ENCODE results near the gene MAX. TPM values are rescaled to one million over a fixed set of nuclear protein-coding genes. Genes with fewer than 3 reads are reported as not detected.
"Not testable (repeated sequence)": the region's sequence is repeated elsewhere in the genome, so short reads cannot be mapped to it uniquely, and the experiment has no call there.

Gene MAX
- total RNA-seq, 2 donors from 2014 or later, result 44.3 to 49.0 TPM

GRCh38 chr14:65092349-65092748 is 10.0 kb downstream of the MAX start:
- no peaks in the 10 kb centered on the region for H3K27me3 Mint-ChIP-seq (ENCODE audit: insufficient read depth)
- Histone ChIP-seq H3K36me3 (ENCODE audit: control insufficient read depth, insufficient read depth, low read length) (peaks cover 91% of the 10 kb centered on the region), H3K9me3 (ENCODE audit: control insufficient read depth, low read length) (peaks cover 28% of the 10 kb centered on the region), H3K27me3 (ENCODE audit: control insufficient read depth, insufficient read depth, low read length, poor library complexity, severe bottlenecking) (no peaks in the 10 kb centered on the region), H3K27ac (ENCODE audit: low read depth, low read length) (no peak overlapping the region), H3K4me3 (ENCODE audit: low read length) (no peak overlapping the region), H3K9ac (ENCODE audit: extremely low read depth, low read length, poor library complexity, severe bottlenecking) (no peak overlapping the region), H3K4me1 (ENCODE audit: control insufficient read depth, insufficient read depth, low read length) (no peaks in the 10 kb centered on the region)
- peaks cover 21% of the 10 kb centered on the region for H3K9me3 Mint-ChIP-seq
- H3K4me1 Mint-ChIP-seq, result peaks cover 14% of the 10 kb centered on the region
- H3K36me3 Mint-ChIP-seq (ENCODE audit: low read depth), result peaks cover 66% of the 10 kb centered on the region
- H3K27ac Mint-ChIP-seq, result no peak overlapping the region
- DNase-seq, result no peak
- WGBS, 2 experiments (ENCODE audit: insufficient coverage in 1 of 2, insufficient read length in 1 of 2), result 98% methylated on average over 2 of the region's 2 CpGs; no CpG with 5 or more reads in 1 of the 2 experiments
- TF ChIP-seq CTCF (conservative IDR thresholded peaks at IDR 0.05), result no peak
- H3K4me3 Mint-ChIP-seq, result no peak overlapping the region

- H3K27me3 Mint-ChIP-seq (ENCODE audit: insufficient read depth); H3K27ac ChIP-seq (ENCODE audit: low read depth, low read length); H3K4me1 Mint-ChIP-seq; DNase-seq; H3K27ac Mint-ChIP-seq; H3K9ac ChIP-seq (ENCODE audit: extremely low read depth, low read length, poor library complexity, severe bottlenecking); H3K27me3 ChIP-seq (ENCODE audit: control insufficient read depth, insufficient read depth, low read length, poor library complexity, severe bottlenecking); H3K4me1 ChIP-seq (ENCODE audit: control insufficient read depth, insufficient read depth, low read length); H3K4me3 Mint-ChIP-seq: not testable (repeated sequence)
- H3K36me3 Mint-ChIP-seq (ENCODE audit: low read depth), result peaks cover 79% of the 10 kb centered on the region
- H3K36me3 ChIP-seq (ENCODE audit: control insufficient read depth, insufficient read depth, low read length), result peaks cover 97% of the 10 kb centered on the region
- peak overlapping the region; percentile 70 for H3K4me3 ChIP-seq (ENCODE audit: low read length)
- H3K9me3 ChIP-seq (ENCODE audit: control insufficient read depth, low read length), result peaks cover 50% of the 10 kb centered on the region
- peaks cover 43% of the 10 kb centered on the region for H3K9me3 Mint-ChIP-seq
- 86 to 88% methylated on average over 8 of the region's 8 CpGs for WGBS, 2 experiments (ENCODE audit: insufficient coverage in 1 of 2, insufficient read length in 1 of 2)
These were observed 14.5 kb downstream of the MAX start for GRCh38 chr14:65087835-65088234.

- H3K27me3 ChIP-seq (ENCODE audit: control insufficient read depth, insufficient read depth, low read length, poor library complexity, severe bottlenecking); H3K27ac Mint-ChIP-seq; H3K27ac ChIP-seq (ENCODE audit: low read depth, low read length); H3K4me1 ChIP-seq (ENCODE audit: control insufficient read depth, insufficient read depth, low read length); H3K27me3 Mint-ChIP-seq (ENCODE audit: insufficient read depth); H3K9ac ChIP-seq (ENCODE audit: extremely low read depth, low read length, poor library complexity, severe bottlenecking); DNase-seq; H3K4me1 Mint-ChIP-seq; H3K4me3 Mint-ChIP-seq: not testable (repeated sequence)
- Histone ChIP-seq H3K36me3 (ENCODE audit: control insufficient read depth, insufficient read depth, low read length) (peaks cover 97% of the 10 kb centered on the region), H3K4me3 (ENCODE audit: low read length) (peak overlapping the region; percentile 70), H3K9me3 (ENCODE audit: control insufficient read depth, low read length) (peaks cover 59% of the 10 kb centered on the region)
- H3K36me3 Mint-ChIP-seq (ENCODE audit: low read depth), result peaks cover 82% of the 10 kb centered on the region
- H3K9me3 Mint-ChIP-seq, result peaks cover 43% of the 10 kb centered on the region
- WGBS, 2 experiments (ENCODE audit: insufficient coverage in 1 of 2, insufficient read length in 1 of 2), result 89 to 100% methylated on average over 4 of the region's 4 CpGs
These were observed 15.6 kb downstream of the MAX start for GRCh38 chr14:65086686-65087085.

- no peaks in the 10 kb centered on the region for H3K4me1 ChIP-seq (ENCODE audit: control insufficient read depth, insufficient read depth, low read length)
- H3K9me3 ChIP-seq (ENCODE audit: control insufficient read depth, low read length), result peaks cover 70% of the 10 kb centered on the region
- H3K36me3 Mint-ChIP-seq (ENCODE audit: low read depth), result peaks cover 86% of the 10 kb centered on the region
- H3K9me3 Mint-ChIP-seq, result peaks cover 41% of the 10 kb centered on the region
- no peak overlapping the region for H3K27ac Mint-ChIP-seq
- no peak for TF ChIP-seq CTCF (conservative IDR thresholded peaks at IDR 0.05)
- H3K4me3 ChIP-seq (ENCODE audit: low read length), result peak overlapping the region; percentile 43
- 86 to 91% methylated on average over 4 to 6 of the region's 6 CpGs for WGBS, 2 experiments (ENCODE audit: insufficient coverage in 1 of 2, insufficient read length in 1 of 2)
- H3K36me3 ChIP-seq (ENCODE audit: control insufficient read depth, insufficient read depth, low read length), result peaks cover 94% of the 10 kb centered on the region
- no peak overlapping the region for H3K27ac ChIP-seq (ENCODE audit: low read depth, low read length)
- H3K4me3 Mint-ChIP-seq, result no peak overlapping the region
- H3K9ac ChIP-seq (ENCODE audit: extremely low read depth, low read length, poor library complexity, severe bottlenecking), result no peak overlapping the region
- no peak for DNase-seq
- H3K27me3 Mint-ChIP-seq (ENCODE audit: insufficient read depth), result no peaks in the 10 kb centered on the region
- no peaks in the 10 kb centered on the region for H3K27me3 ChIP-seq (ENCODE audit: control insufficient read depth, insufficient read depth, low read length, poor library complexity, severe bottlenecking)
- peaks cover 7% of the 10 kb centered on the region for H3K4me1 Mint-ChIP-seq
These were observed 17.5 kb downstream of the MAX start for GRCh38 chr14:65084554-65085505.
